HCT116 (cell line): Measurements from ENCODE around the gene SLC35G2.

ENCODE experiments used
- CEBPB ChIP-seq: IDR thresholded peaks from 2 replicates; pipeline ENCODE4 v1.6.1; 2012; ENCODE audit warnings: low read depth
- CTCF ChIP-seq, 3 experiments: fragments of 200-600 bp in 1 of 3; sonication (generic) in 1 of 3; IDR thresholded peaks in 2 of 3; conservative IDR thresholded peaks in 1 of 3; 2 replicates each; pipeline ENCODE4 v1.5.1; 2012 to 2017; ENCODE audit warnings: low read depth in 2 of 3, low read length in 2 of 3, antibody characterized with exemption in 1 of 3, borderline replicate concordance in 1 of 3, control low read depth in 1 of 3, mild to moderate bottlenecking in 1 of 3, mixed read lengths in 1 of 3, mixed run types in 1 of 3, moderate library complexity in 1 of 3; ENCODE audit not compliant: insufficient read depth in 1 of 3
- EZH2 ChIP-seq: fragments of 200-600 bp; sonication (generic); IDR thresholded peaks from 2 replicates; pipeline ENCODE4 v1.6.1; 2017; ENCODE audit warnings: antibody characterized with exemption, mixed run types
- EZH2phosphoT487 ChIP-seq: fragments of 200-600 bp; IDR thresholded peaks from 2 replicates; pipeline ENCODE4 v1.6.1; 2018; ENCODE audit warnings: antibody characterized with exemption, borderline replicate concordance
- MAX ChIP-seq: IDR thresholded peaks from 2 replicates; pipeline ENCODE4 v1.6.1; 2012
- POLR2AphosphoS5 ChIP-seq: IDR thresholded peaks from 2 replicates; pipeline ENCODE4 v1.6.1; 2011; ENCODE audit warnings: mild to moderate bottlenecking, low read depth, low read length, moderate library complexity
- RAD21 ChIP-seq: IDR thresholded peaks from 2 replicates; pipeline ENCODE4 v1.6.1; 2012; ENCODE audit warnings: low read depth, mild to moderate bottlenecking
- REST ChIP-seq: IDR thresholded peaks from 2 replicates; pipeline ENCODE4 v1.6.1; 2012; ENCODE audit warnings: low read depth
- SIN3A ChIP-seq: IDR thresholded peaks from 2 replicates; pipeline ENCODE4 v1.6.1; 2012; ENCODE audit warnings: low read depth
- SP1 ChIP-seq: IDR thresholded peaks from 2 replicates; pipeline ENCODE4 v1.6.1; 2012; ENCODE audit warnings: low read depth
- YY1 ChIP-seq: IDR thresholded peaks from 2 replicates; pipeline ENCODE4 v1.6.1; 2011; ENCODE audit warnings: low read length, low read depth, moderate library complexity, mild to moderate bottlenecking; ENCODE audit not compliant: insufficient replicate concordance; ENCODE audit errors: extremely low read depth
- ZNF274 ChIP-seq: fragments of 200-500 bp; sonication (Bioruptor generic); IDR thresholded peaks from 2 replicates; pipeline ENCODE4 v1.6.1; 2014; ENCODE audit warnings: mild to moderate bottlenecking, low read depth, low read length, inconsistent platforms

- no peak for TF ChIP-seq POLR2AphosphoS5
- no peak for TF ChIP-seq EZH2
- TF ChIP-seq CEBPB, result no peak
- no peak for TF ChIP-seq MAX
- TF ChIP-seq ZNF274, result no peak
- TF ChIP-seq CTCF (IDR thresholded peaks at IDR 0.05 in 2 of 3, conservative IDR thresholded peaks at IDR 0.05 in 1 of 3; ENCODE audit: borderline replicate concordance in 1 of 3, insufficient read depth in 1 of 3, low read depth in 2 of 3, low read length in 2 of 3), result no peak
- TF ChIP-seq YY1, result no peak
- TF ChIP-seq REST, result no peak
- no peak for TF ChIP-seq RAD21
- no peak for TF ChIP-seq SIN3A
- TF ChIP-seq EZH2phosphoT487, result no peak
- TF ChIP-seq SP1, result no peak
Measured at GRCh38 chr3:136836511-136837156, 17.7 kb downstream of the SLC35G2 start.
